Right ventricle myocardium inferior (tissue), 1 donor: ENCODE data around the gene RAB40B. TPM values are rescaled to one million over a fixed set of nuclear protein-coding genes. Genes with fewer than 3 reads are reported as not detected.
"Not testable (repeated sequence)": the region's sequence is repeated elsewhere in the genome, so short reads cannot be mapped to it uniquely, and the experiment has no call there.

Experiments
- ATAC-seq: fragments of 200-7000 bp; cut with Tn5 transposase; one replicate; pipeline ENCODE4 v1.9.1; 2020; ENCODE audit warnings: mild to moderate bottlenecking, moderate library complexity
- DNase-seq: peaks from one replicate; pipeline ENCODE4 v3.0.0; 2021; ENCODE audit errors: missing footprints
- intact Hi-C: fragments of 100-400 bp; cut with DNase I; formaldehyde crosslinking; loops from one replicate; pipeline ENCODE4 v1.11.0; 2022
- long read RNA-seq: library from polyadenylated mRNA; unstranded; transcript quantifications from one replicate; pipeline ENCODE4 v2.0.0, GENCODE V29; 2021
- total RNA-seq: library from RNA; stranded (reverse); fragmentation: NEBNext Ultra II Directional; extraction: Animal tissue kit (Norgen Biotek cat#: 25700); gene quantifications from one replicate; pipeline ENCODE4 v1.2.1, GENCODE V29; 2021
- donor health status: DM: no; HTN: yes; CAD: no; lungs with severe emphysema.

Gene RAB40B, protein sequence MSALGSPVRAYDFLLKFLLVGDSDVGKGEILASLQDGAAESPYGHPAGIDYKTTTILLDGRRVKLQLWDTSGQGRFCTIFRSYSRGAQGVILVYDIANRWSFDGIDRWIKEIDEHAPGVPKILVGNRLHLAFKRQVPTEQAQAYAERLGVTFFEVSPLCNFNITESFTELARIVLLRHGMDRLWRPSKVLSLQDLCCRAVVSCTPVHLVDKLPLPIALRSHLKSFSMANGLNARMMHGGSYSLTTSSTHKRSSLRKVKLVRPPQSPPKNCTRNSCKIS
- total RNA-seq = 19.9 TPM
- long read RNA-seq, transcript RAB40B-206 (6 exons, 3,859 nt) = major isoform, 17 of 20 reads
- long read RNA-seq, partial matches to known transcripts = 1 of 20 reads
- long read RNA-seq, other reads (novel, unspliced or antisense) = 0 of 20 reads

DNA sequence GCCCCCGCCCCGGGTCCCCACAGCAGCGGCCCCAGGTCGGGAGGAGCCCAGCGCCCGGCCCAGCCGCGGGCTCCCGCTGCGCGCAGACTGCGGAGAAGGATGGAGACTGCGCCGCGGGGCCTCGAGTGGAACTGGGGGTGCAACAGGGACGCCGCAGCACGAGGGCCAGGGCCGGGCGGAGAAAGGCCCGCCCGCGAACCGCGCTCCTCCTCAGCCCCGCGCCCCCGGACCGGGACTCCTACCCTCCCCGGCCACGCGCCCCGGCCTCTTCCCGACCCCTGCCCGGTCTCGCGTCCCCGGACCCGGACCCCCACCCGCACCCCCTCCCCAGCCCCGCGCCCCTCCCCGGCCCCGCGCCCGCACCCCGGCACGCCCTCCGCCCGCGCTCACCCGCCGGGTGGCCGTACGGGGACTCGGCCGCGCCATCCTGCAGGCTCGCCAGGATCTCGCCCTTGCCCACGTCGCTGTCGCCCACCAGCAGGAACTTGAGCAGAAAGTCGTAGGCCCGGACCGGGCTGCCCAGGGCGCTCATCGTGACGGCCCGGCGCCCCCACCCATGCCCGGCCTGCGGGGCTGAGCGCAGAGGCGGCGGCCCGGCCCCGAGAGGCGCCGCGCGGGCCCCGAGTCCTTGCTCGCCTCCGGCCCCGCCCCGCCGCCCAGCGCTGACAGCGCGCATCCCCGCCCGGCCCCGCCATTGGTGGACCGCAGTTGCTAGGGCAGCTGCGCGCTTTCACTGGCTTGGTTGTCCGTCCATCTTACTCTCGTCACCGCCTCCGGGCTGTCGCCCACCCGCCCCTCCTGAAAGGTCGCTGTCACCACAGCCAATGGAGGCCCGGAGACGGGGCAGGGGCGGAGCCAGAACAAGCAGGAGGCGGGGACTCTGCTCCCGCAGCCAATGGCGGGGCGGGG, at the start of gene RAB40B:
TSS of gene RAB40B (minus strand) at position 634 of the 909 bp plus-strand sequence. CDS start at position 532, 102 bp downstream.
- intact Hi-C loops = loop anchor here (5.0 kb wide), 1 partner anchor 51 kb away; the partner anchor contains the start of gene WDR45B
- peak; percentile 99 for ATAC-seq
- peak; percentile 99 for DNase-seq

DNA sequence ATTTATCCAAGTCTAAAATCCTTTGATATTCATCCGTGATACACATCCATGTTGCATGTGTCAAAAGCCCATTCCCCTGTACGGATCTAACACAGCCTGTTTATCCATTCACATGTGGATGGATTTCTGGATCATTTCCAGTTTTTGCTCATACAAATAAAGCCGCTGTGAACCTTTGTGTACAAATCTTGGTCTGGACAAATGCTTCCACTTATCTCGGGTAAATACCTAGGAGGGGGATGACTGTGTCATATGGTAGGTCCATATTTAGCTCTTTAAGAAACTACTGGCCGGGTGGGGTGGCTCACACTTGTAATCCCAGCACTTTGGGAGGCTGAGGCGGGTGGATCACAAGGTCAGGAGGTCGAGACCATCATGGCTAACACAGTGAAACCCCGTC, 47.0 kb upstream of the RAB40B start:
- no peak for ATAC-seq
- intact Hi-C loops = no loop called here
- no peak for DNase-seq

DNA sequence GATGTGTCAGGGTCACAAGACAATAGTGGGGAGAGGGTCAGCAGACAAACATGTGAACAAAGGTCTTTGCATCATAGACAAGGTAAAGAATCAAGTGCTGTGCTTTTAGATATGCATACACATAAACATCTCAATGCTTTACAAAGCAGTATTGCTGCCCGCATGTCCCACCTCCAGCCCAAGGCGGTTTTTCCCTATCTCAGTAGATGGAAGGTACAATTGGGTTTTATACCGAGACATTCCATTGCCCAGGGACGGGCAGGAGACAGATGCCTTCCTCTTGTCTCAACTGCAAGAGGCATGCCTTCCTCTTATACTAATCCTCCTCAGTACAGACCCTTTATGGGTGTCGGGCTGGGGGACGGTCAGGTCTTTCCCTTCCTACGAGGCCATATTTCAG, 46.2 kb upstream of the RAB40B start:
- intact Hi-C loops, DNase-seq, ATAC-seq: not testable (repeated sequence)

DNA sequence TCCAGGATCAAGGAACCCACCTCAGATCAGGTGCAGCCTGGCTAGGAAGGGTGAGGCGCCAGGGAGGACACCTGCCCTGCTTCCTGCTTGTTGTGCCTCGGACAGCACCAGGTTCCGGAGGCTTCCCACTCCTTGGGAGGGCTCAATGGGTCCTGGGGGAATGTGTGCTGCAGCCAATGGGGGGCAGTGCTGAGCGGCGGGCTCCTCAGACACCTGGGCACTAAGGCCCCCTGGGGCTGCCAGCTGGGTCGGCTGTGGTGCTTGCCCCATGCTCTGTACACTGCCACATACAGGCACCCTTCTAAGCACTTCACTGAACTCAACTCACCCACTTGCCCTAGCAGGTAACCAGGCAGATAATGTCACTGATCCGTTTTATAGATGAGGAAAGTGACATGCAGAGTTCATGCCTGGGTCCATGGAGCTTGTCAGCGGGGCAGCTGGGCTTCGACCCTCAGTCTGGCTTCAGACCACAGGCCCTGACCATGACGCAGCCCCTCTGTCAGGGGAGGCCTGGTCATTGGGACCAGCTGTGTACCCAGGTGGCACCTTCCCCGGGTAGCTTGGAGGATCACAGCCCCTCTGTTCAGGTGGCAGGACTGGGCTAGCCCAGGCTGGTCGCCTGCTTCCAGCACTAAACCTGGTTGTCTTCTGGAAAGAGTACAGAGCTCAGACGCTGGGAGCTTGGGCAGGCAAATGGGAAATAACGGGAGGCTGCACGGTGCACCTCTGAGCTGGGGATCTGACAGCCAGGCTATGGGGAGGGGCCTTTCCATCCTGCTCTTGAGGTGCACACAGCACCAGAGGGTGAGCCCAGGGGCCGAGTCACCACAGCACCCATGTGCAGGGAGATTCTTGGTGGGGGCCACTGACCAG, 45.1 kb upstream of the RAB40B start:
- ATAC-seq (peak; percentile 26), DNase-seq (no peak)
- intact Hi-C loops = no loop called here

DNA sequence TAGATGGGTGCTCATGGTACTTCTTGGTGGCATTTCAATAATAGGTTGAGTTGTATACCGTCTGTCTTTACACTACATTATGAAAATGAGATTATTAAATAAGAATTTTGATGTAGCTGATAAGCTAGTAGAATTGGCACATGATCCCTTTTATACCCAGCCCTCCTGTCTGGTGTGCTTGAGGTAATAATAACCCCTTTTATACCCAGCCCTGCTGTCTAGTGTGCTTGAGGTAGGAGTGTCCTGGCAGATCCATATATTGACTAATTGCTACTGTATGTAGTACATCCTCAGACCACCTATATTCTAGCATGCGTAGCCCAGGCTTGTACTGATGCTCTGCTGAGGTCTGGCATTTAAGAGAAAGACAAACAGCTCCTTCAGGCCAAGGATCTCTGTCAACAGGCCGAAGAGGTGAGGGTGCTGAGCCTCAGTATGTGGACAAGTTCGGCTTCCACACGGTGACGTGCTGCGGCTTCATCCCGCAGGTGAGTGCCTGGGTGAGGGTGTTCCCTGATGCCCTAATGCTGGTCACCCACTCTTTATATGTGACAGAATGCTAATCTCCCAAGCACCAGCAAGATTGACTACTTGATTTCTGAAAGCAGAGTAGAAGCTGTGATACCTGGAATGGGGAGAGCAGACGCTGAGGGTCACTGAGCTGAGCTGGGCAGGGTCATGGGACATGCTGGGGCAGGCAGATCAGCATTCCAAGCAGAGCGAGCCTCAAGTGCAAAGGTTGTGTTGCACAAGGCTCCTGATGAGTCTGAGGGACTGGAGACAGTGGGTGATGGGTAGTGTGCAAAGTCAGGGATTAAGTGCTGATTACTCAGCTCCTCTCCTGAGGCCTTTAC, 42.6 kb upstream of the RAB40B start:
- no peak for DNase-seq
- intact Hi-C loops = no loop called here
- no peak for ATAC-seq

DNA sequence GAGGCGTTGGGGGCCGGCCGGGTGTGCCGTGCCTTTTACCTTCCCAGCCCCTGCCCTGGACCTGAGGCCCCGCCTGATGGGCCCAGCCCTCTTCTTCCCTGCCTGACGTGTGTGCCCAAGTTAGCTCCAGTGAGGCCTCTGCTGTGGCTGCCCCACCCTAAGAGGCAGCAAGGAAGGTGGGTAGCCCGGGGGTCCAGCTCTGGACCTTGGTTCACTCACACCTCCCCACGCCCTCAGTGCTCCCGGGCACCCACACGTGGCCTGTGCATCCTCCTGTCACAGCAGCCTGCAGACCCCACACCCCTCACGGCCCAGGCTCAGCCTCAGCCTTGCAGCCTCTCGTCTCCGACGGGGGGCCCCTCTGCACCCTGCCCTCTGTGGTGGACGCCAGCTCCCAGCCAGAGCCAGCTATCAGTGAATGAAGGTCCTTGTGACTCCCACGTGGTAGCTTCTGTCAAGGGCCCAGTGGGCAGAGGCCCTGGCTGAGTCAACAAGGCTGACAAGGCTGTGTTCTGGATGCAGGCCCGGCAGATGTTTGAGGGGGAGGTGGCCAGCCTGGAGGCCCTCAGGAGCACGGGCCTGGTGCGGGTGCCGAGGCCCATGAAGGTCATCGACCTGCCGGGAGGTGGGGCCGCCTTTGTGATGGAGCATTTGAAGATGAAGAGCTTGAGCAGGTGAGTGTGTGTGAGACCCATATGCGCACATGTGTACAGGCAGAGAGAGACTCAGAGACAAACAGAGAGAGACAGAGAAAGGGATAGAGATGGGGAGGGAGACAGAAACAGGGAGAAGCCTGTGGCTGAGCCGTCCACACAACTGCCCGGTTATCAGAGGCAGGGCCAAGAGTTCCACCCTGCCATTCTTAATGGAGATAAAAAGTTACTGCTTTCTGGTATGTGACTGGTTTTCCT, 39.7 kb upstream of the RAB40B start:
- intact Hi-C loops = no loop called here
- peak; percentile 91 for ATAC-seq

DNA sequence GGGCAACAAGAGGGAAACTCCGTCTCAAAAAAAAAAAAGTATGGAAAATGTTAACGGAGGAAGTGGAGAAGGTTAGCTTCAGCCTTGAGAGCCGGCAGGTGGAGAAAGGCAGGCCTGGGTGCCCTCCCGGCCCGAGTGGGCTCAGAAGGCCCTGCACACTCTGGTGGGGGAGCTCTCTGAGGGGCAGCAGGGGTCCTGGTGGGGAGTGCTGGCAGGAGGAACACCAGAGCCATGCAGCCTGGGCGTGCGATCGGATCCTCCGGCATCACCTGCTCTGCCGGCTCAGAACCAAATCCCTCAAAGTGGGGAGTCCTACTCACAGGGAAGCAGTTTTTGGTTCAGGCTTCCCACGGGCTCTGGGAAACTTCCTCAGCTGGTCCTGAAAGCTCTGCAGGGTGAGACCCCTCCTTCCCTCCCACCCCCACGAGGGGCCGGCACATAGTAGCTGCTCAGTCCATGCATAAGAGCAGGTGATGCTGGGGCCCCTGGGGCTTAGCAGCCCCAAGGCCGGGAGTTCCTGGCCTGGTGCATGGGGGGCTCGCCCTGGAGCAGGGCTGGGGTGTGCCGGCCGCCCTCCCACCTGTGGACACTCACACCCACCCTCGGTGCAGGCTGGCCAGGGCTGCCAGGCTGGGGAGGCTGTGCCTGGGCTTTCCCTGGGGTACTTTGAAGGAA, 38.1 kb upstream of the RAB40B start:
- intact Hi-C loops = no loop called here
- ATAC-seq (no peak), DNase-seq (no peak)

More for the DNA sequence above, 39.7 kb upstream of the RAB40B start:
- peak; percentile 84 for DNase-seq

DNA sequence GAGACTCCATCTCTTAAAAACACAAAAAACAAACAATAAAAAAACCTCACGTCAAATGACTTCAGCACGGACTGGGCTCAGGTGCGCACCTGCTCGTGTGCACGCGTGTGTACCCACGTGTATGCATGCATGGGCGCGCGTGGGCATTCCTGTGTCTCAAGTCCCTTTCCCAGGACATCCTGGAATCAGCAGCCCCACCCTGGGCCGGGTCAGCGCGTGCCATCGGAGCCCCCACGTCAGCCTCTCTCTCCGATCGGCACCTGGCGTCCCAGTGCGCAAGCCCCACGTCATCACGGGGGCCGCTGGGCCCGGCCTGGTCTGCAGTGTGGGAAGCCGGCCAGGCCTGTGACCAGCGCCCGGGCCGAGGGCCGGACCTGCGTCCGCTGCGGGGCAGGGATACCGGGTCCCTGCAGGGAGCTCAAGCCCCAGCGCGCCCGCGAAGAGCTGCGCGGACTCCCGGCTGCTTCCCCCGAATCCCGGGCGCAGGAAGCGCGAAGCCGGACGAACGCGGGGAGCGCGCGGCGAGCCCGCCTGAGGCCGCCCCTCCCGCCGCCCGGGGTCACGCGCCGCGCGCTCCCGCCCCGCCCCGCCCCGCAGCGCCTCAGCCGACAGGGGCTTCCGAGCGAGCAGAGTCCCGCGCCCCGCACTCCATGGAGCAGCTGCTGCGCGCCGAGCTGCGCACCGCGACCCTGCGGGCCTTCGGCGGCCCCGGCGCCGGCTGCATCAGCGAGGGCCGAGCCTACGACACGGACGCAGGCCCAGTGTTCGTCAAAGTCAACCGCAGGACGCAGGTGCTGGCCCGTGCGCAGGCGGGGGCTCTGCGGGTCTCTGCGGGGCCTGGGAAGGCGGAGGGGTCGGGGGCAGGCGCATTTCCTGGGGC, 36.7 kb upstream of the RAB40B start, which contains the start of gene FN3K:
TSS of gene FN3K (plus strand) at position 629 of the 880 bp plus-strand sequence. CDS start at position 651, 22 bp downstream.
- ATAC-seq = peak; percentile 69
- peak; percentile 81 for DNase-seq
- intact Hi-C loops = no loop called here

DNA sequence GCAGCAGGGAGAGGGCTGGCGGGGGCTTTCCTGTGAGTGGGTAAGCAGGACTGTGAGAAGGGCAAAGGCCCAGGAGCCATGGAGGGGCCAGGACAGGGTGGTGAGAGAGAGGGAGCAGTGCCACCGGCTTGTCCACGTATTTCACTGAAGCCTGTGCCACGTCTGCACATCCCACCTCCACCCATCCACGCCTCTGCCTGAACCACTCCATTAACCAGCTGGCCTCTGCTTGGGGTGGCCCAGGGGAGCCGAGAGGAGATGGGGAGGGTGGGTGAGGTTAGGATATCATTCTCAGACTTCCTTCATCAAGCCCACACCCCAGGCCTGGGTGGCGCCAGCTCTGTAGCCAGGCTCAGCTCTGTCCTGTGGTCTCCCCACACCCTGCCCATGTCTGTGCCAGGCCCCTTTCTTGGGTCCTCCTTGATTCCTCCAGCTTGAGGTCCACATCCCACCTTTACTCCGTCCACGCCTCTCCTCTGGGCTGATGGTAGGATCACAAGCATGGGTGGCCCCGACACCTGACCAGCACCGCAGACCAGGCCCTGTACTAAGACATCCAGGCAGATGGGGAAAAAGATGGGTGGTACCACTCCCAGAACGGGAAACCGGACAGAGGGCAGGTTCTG, 33.7 kb upstream of the RAB40B start:
- ATAC-seq (no peak), DNase-seq (no peak)
- intact Hi-C loops = no loop called here

DNA sequence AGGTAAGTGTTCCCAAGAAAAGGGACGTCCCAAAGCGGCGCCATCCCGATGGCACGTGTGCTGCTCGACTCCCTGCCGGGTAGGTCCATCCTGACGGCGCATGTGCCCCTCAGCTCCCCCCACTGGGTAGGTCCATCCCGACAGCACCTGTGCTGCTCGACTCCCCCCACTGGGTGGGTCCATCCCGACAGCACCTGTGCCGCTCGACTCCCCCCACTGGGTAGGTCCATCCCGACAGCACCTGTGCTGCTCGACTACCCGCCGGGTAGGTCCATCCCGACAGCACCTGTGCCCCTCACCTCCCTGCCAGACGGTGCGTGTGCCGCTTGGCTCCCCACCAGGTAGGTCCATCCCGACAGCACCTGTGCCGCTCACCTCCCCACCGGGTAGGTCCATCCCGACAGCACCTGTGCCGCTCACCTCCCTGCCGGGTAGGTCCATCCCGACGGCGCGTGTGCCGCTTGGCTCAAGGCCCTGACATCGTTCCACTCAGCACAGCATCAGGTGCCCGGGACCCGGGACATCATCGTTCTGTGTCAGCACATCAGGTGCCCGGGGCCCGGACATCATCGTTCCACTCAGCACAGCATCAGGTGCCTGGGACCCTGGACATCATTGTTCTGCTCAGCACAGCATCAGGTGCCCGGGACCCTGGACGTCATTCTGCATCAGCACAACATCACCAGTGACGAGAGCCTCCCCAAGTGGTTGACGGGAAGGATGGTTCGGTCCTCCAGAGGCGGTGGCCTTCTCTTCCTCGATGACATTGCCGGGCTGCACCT, 31.2 kb upstream of the RAB40B start:
- DNase-seq (peak; percentile 42), ATAC-seq (no peak)
- intact Hi-C loops = no loop called here

DNA sequence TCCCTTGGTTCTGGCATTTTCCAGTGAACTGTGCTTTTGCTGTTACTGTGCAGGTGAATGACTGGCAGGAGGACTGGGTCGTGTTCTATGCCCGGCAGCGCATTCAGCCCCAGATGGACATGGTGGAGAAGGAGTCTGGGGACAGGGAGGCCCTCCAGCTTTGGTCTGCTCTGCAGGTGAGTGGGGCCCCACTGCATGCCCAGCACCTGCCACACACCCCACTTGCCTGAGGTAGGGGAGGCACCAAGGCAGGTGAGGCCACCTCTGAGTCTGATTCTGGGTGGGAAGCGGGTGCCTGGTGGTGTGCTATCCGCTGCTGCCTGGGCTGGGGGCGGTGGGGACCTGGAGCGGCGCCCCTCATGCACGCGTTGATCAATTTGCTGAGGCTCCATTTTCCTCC, 27.9 kb upstream of the RAB40B start:
- intact Hi-C loops = no loop called here
- peak; percentile 27 for DNase-seq
- ATAC-seq = no peak

DNA sequence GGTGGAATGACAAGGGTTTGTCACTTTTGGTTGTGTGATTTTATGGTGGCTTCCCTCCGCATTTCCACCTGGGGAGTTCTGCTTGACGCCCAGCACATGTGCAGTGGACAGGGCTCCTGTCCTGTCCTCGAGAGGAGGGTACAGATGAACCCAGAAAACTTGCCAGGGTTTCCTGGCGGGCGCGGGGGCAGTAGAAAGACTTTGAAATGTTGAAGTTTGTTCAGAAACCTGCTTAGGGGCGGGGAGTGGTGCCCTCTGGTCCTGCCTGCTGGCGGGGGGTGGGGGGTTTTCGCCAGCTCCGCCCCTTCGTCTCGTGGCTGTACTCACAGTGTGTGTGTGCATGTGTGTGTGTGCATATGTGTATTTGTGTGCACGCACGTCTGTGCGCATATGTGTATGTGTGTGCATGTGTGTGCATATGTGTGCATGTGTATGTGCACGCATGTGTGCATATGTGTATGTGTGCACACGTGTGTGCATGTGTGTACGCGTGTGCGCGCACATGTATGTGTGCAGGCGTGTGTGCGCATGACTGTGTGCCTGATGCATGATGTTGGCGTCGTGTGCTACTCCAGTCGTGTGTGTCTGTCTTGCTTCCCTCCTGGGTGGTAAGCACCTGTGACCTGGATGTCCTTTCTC, 24.8 kb upstream of the RAB40B start:
- DNase-seq = peak; percentile 28
- intact Hi-C loops = no loop called here
- no peak for ATAC-seq

DNA sequence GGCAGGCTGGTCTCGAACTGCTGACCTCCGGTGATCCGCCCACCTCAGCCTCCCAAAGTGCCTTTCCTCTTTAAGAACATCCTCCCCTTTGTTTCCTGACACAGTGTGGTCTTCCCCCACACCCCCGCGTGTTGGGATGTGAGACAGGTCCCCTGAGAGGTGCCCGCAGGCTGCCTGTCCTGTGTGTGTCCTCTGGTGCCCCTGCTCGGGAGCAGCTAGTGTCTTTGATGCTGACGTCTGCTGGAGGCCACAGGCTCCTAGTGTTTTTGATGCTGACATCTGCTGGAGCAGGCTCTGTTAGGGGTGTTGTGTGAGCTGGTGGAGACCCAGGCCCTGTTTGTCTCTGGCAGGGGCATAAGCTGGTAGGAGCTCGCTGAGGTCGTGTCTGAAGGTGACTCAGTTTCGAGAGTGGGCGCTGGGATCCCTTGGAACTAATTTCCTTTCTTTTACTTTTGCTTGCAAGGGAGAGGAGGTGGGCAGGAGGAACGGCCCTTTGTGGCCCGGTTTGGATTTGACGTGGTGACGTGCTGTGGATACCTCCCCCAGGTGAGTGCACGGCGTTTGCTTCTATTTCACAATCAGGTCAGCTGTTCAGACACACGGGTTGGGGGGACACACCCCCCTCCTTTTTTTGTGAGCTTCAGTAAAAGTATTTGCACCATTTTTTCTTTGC, 24.0 kb upstream of the RAB40B start:
- intact Hi-C loops = no loop called here
- DNase-seq (peak; percentile 32), ATAC-seq (no peak)
